ENCODE data around the gene ANKS6. TPM values are rescaled to one million over a fixed set of nuclear protein-coding genes. Genes with fewer than 3 reads are reported as not detected.

ANKS6 gene
- total and polyA plus RNA-seq, 10 of the 15 experiments (the other 5 are each of a cell fraction or from before 2014, with no cell fraction given), result 2.0 to 16.2 (median 6.1) TPM

DNA sequence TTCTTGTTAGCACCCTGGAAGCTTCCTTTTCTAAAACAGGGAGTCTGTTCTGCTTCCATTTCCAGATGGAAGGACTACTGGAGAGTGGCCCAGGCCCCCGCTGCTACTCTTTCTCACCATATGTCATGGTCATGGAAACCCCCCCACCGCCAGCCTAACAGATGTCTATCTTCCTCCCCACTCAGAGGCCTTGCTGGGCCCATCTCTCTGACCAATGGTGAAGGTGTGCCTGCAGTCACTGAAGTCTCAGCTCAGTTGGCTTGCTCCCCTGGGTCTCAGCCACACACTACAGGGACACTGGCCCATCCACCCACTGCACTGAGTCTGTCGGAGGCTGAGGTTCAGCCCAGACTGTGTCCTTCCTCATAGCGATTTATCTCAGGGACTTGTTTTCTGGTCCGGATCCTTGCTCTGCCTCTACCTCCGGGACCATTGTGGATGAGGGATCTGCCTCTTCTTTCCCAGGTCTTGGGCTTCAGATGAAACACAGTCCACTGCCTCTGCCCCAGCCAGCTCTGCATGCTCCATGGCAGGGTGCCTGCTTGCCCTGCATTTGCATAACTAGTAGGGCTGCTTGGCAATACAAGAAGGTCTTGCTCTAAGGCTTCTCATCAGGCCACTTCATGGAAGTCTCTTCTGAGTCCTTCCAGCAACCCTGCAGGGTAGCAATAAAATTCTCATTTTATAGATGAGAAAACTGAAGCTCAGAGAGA lies 42.0 kb upstream of the ANKS6 start (continued):
- TF ChIP-seq, protein P1, sequence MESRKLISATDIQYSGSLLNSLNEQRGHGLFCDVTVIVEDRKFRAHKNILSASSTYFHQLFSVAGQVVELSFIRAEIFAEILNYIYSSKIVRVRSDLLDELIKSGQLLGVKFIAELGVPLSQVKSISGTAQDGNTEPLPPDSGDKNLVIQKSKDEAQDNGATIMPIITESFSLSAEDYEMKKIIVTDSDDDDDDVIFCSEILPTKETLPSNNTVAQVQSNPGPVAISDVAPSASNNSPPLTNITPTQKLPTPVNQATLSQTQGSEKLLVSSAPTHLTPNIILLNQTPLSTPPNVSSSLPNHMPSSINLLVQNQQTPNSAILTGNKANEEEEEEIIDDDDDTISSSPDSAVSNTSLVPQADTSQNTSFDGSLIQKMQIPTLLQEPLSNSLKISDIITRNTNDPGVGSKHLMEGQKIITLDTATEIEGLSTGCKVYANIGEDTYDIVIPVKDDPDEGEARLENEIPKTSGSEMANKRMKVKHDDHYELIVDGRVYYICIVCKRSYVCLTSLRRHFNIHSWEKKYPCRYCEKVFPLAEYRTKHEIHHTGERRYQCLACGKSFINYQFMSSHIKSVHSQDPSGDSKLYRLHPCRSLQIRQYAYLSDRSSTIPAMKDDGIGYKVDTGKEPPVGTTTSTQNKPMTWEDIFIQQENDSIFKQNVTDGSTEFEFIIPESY (IDR thresholded peaks at IDR 0.05), result no peak
- no peak for TF ChIP-seq NR2C2 (IDR thresholded peaks at IDR 0.05; ENCODE audit: borderline replicate concordance, control insufficient read depth, insufficient read length, low read depth)
- no peak for TF ChIP-seq LARP7 (IDR thresholded peaks at IDR 0.05)
- TF ChIP-seq MTA3 (IDR thresholded peaks at IDR 0.05; ENCODE audit: borderline replicate concordance, low read length), result no peak

DNA sequence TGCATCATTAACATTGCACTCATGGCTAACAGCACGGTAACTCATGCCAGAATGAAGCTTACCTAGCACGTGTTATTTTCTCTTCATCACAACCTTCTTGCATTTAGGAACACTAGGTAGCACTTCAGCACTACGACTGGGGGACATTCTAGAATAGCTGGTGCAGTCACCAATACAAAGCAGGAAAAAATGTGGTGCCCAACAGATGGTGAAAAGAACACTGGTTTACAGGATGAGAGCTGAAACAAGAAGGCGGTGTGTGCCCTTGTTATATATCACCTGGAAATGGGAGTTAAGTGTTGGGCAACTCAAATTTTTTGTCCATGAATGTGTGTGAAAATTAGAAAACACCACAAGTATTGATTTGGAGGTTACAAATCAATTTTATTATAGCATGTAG lies 41.2 kb upstream of the ANKS6 start:
- CTCF ChIA-PET, result interaction anchor here (1.0 to 1.8 kb wide), 2 partner anchors 10 to 12 kb away, joined by 3 to 5 read pairs; no protein-coding TSS in a partner anchor
- BruUV-seq (replicated peaks), result no TSS peak
- no peak for DNase-seq (ENCODE audit: low read depth, low spot score)
- Histone ChIP-seq H3K27me3 (replicated peaks in 1 of 2; ENCODE audit: control insufficient read depth in 2 of 2, insufficient read depth in 2 of 2, low read length in 1 of 2) (no peaks in the 10 kb centered on the region; a peak in 1 of 4 replicates), H3K36me3 (ENCODE audit: control insufficient read depth in 2 of 2, insufficient read depth in 2 of 2, low read length in 1 of 2) (no peaks in the 10 kb centered on the region), H3K4me1 (ENCODE audit: control insufficient read depth, insufficient read depth, low read length) (no peaks in the 10 kb centered on the region), H3K79me2 (ENCODE audit: control insufficient read depth, insufficient read depth, low read length) (no peaks in the 10 kb centered on the region), H3K9me3 (replicated peaks; ENCODE audit: control insufficient read depth, insufficient read depth, low read length) (no peaks in the 10 kb centered on the region), H3K27ac (ENCODE audit: control insufficient read depth, insufficient read depth) (no peak overlapping the region), H3K4me2 (ENCODE audit: control insufficient read depth, insufficient read depth) (no peak overlapping the region), H3K9ac (ENCODE audit: control insufficient read depth, insufficient read depth, low read length) (no peak overlapping the region), H2AFZ (ENCODE audit: control insufficient read depth, low read depth, low read length) (no peak overlapping the region), H3K4me3 (no peak overlapping the region), H4K20me1 (ENCODE audit: control insufficient read depth, insufficient read depth) (no peaks in the 10 kb centered on the region)
- TF ChIP-seq FOXK2 (IDR thresholded peaks at IDR 0.05), result no peak
- no peak for TF ChIP-seq SIX5 (IDR thresholded peaks at IDR 0.05; ENCODE audit: low read depth, low read length, severe bottlenecking)
- no peak for TF ChIP-seq SIN3A (IDR thresholded peaks at IDR 0.05; ENCODE audit: low read depth, low read length)
- no peak for TF ChIP-seq PAX8 (IDR thresholded peaks at IDR 0.05)
- TF ChIP-seq, protein P2, sequence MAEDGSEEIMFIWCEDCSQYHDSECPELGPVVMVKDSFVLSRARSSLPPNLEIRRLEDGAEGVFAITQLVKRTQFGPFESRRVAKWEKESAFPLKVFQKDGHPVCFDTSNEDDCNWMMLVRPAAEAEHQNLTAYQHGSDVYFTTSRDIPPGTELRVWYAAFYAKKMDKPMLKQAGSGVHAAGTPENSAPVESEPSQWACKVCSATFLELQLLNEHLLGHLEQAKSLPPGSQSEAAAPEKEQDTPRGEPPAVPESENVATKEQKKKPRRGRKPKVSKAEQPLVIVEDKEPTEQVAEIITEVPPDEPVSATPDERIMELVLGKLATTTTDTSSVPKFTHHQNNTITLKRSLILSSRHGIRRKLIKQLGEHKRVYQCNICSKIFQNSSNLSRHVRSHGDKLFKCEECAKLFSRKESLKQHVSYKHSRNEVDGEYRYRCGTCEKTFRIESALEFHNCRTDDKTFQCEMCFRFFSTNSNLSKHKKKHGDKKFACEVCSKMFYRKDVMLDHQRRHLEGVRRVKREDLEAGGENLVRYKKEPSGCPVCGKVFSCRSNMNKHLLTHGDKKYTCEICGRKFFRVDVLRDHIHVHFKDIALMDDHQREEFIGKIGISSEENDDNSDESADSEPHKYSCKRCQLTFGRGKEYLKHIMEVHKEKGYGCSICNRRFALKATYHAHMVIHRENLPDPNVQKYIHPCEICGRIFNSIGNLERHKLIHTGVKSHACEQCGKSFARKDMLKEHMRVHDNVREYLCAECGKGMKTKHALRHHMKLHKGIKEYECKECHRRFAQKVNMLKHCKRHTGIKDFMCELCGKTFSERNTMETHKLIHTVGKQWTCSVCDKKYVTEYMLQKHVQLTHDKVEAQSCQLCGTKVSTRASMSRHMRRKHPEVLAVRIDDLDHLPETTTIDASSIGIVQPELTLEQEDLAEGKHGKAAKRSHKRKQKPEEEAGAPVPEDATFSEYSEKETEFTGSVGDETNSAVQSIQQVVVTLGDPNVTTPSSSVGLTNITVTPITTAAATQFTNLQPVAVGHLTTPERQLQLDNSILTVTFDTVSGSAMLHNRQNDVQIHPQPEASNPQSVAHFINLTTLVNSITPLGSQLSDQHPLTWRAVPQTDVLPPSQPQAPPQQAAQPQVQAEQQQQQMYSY (CRISPR knock-in tag; IDR thresholded peaks at IDR 0.05), result no peak
- TF ChIP-seq KAT2A (conservative IDR thresholded peaks at IDR 0.05; ENCODE audit: control insufficient read depth, low read depth, low read length), result no peak
- TF ChIP-seq CBX5 (IDR thresholded peaks at IDR 0.05; ENCODE audit: low read depth), result no peak
- no peak for TF ChIP-seq SMC3 (IDR thresholded peaks at IDR 0.05; ENCODE audit: borderline replicate concordance, low read length)
- no peak for TF ChIP-seq ZNF384 (IDR thresholded peaks at IDR 0.05; ENCODE audit: borderline replicate concordance, low read depth, low read length)
- TF ChIP-seq CHD1 (IDR thresholded peaks at IDR 0.05; ENCODE audit: low read depth, low read length), result no peak
- TF ChIP-seq, protein P3, sequence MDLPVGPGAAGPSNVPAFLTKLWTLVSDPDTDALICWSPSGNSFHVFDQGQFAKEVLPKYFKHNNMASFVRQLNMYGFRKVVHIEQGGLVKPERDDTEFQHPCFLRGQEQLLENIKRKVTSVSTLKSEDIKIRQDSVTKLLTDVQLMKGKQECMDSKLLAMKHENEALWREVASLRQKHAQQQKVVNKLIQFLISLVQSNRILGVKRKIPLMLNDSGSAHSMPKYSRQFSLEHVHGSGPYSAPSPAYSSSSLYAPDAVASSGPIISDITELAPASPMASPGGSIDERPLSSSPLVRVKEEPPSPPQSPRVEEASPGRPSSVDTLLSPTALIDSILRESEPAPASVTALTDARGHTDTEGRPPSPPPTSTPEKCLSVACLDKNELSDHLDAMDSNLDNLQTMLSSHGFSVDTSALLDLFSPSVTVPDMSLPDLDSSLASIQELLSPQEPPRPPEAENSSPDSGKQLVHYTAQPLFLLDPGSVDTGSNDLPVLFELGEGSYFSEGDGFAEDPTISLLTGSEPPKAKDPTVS (IDR thresholded peaks at IDR 0.05; ENCODE audit: low read depth, low read length), result no peak
- TF ChIP-seq BHLHE40 (IDR thresholded peaks at IDR 0.05; ENCODE audit: borderline replicate concordance in 1 of 2, low read depth in 2 of 2, low read length in 1 of 2), result no peak
- no peak for FAIRE-seq
- intact Hi-C loops (cut with micrococcal nuclease; ENCODE audit: unreplicated experiment) (loop anchor here (5.0 kb wide), 1 partner anchor 890 kb away; no protein-coding TSS in a partner anchor), in situ Hi-C loops (cut with MboI) (no loop called here)
- SMC1A ChIA-PET (ENCODE audit: uncharacterized antibody, unreplicated experiment), result interaction anchor here (1.1 kb wide), 1 partner anchor 12 kb away, joined by 3 read pairs; no protein-coding TSS in a partner anchor
- RAD21 ChIA-PET (ENCODE audit: unreplicated experiment), result no interaction called here
- WGBS (ENCODE audit: insufficient coverage, insufficient replicate concordance, low lambda C conversion rate, missing lambda C conversion rate), result 48% methylated on average over 4 of the region's 4 CpGs
- POLR2A ChIA-PET, result no interaction called here
- no peak for ATAC-seq
